IPS DF 4.7 (cell line): Measurements from ENCODE around the gene SPAG16.
"Not testable (repeated sequence)": the region's sequence is repeated elsewhere in the genome, so short reads cannot be mapped to it uniquely, and the experiment has no call there.

ENCODE experiments used
- DNase-seq: peaks from one replicate; pipeline ENCODE4 v3.0.0-alpha.2; 2013; ENCODE audit warnings: low spot score; ENCODE audit errors: extremely low read depth

The SPAG16 gene

GRCh38 chr2:213408426-213409070, 124.3 kb downstream of the SPAG16 start:
- DNase-seq, result not testable (repeated sequence)

GRCh38 chr2:213410687-213411086, 126.4 kb downstream of the SPAG16 start:
- not testable (repeated sequence) for DNase-seq

DNA sequence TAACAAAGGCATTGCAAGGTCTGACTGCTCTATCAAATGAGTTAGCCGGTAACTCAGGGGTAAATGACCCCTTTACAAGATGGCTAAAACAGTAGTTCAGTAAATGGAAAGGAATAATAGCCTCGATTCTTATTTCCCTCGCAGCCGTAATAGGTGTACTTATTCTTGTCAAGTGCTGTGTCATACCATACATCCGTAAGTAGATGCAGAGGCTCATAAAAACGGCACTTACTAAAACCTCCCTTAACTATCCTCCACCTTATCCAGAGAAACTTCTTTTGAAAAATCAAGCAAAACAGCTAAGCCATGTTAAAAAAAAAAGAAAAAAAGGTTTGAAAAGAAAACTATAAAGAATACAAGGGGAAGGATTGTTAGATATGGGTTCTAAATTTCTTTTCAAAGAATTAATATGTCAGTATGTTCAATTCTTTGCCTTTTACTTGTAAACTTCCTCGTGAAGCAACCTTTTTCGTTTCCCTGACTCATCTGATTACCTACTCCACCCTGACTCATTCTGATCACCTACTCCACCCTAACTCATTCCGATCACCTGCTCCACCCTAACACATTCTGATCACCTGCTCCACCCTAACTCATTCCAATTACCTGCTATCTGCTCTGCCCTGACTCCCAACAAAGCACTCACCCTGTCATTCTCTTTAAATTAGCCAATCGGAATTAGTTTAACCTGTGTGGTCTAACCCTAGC, 127.5 kb downstream of the SPAG16 start:
- no peak for DNase-seq

DNA sequence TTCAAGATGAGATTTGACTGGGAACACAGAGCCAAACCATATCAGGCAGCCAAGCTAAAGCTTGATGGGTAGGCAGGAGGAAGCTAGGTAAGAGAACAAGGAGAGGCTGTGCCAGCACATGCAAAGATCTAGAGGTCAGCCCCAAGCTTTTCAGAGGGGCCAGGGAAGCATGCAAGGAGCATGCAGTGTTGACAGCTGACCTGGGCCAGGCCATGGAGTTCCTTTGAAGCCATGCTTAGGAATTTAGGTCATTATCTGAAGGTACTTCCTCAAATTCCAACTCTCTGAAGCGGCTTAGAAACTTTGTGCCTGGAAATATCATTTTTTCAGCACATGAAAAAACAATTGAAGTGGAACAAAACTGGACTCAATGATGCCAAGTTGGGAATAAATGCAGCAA, 130.8 kb downstream of the SPAG16 start:
- DNase-seq, result no peak

- no peak for DNase-seq
These were observed 132.6 kb downstream of the SPAG16 start for GRCh38 chr2:213416832-213417231.

DNA sequence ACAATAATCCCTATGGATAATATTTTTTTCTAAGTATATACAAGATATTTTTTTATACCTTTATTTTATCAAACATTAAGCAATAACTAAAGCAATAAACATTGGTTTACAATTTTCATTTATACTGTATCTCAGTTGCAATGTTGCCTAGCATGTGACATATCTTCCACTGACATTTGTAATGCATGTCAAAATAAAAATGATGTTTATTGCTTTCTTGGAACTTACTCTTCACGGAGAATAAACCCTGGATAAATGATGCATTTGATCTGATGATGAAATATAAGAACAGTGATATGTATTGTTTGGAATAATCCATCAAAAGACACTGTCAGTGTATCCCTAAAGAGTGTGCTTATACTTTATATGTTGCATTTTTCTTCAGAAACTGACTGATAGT, 135.7 kb downstream of the SPAG16 start:
- DNase-seq, result no peak

- DNase-seq, result no peak
These were observed 136.6 kb downstream of the SPAG16 start for GRCh38 chr2:213420828-213421385.

DNA sequence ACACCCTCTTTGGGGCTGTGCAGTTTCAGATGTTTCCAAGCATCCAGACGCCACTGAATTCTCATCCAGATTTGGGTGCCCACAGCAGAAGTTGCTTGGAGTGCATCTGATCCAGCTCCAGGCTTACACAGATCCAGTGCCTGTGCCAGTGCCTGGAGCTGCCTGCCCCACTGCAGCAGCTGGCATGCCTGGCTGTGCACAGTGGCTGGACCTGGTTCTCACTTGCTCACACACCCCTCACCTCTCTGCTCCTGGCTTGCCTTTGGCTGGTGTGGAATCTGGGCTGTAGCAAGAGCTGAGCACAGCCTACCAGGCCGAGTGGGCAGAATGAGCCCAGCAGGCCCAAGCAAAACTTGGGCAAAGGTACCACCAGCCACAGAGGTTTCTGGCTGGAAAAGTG, 137.9 kb downstream of the SPAG16 start:
- no peak for DNase-seq

DNA sequence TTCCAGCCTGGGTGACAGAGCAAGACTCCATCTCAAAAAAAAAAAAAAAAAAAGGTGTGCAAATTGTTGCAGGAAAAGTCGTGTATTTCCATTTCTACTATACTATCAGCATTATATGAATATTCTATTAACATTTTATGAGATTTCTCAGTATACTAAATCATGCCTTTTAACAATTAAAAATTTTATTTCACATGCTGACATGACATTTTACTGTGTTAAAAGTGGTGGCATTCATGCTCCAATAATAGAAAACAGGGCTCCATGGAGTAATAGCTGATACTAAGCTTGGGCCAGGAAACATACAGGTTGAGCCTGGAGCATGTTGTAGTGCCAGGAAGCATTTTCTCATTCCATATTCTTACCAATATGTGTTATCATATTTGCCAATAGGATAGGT, 141.4 kb downstream of the SPAG16 start:
- DNase-seq, result no peak

- no peak for DNase-seq
These were observed 145.3 kb downstream of the SPAG16 start for GRCh38 chr2:213429516-213429915.

DNA sequence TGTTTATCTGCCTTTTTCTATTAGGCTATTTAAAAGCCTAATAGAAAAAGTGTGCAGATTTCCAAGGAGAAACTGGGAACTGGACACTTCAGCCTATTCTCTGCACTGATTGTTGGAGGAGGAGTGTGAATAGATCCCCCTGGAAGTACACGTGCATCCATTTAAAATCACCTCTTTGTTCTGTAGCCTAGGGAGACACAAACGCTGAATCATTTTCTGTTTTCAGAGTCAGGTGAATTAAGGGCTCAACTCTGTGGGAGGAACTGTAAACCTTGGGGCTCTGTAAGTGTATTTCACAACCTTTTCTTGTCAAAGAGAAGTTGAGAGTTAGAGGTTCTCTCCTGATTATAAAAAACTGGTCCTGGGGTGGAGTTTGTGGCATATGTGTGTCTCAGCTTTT, 159.7 kb downstream of the SPAG16 start:
- DNase-seq, result no peak

- no peak for DNase-seq
These were observed 167.4 kb downstream of the SPAG16 start for GRCh38 chr2:213451542-213452239.

- no peak for DNase-seq
These were observed 171.2 kb downstream of the SPAG16 start for GRCh38 chr2:213455316-213456008.

DNA sequence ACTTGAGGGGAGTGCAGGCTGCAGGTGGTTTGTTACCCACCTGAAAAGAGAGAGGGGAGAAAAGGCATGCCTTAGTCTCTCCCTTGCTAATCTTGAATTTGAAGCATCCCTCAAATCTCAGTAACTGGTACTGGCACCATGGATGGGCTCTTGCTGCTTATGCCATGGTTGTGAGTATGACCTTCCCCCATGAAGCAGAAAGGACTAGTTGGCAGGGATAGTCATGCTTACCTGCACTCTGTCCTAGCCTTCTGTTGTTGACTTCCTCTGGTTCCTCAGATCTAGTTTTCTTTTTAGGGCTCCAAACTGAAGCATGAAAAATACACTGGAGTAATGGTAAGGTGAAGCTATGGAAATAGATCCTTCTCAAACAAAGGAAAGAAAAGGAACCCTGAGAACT, 191.2 kb downstream of the SPAG16 start:
- DNase-seq, result no peak

DNA sequence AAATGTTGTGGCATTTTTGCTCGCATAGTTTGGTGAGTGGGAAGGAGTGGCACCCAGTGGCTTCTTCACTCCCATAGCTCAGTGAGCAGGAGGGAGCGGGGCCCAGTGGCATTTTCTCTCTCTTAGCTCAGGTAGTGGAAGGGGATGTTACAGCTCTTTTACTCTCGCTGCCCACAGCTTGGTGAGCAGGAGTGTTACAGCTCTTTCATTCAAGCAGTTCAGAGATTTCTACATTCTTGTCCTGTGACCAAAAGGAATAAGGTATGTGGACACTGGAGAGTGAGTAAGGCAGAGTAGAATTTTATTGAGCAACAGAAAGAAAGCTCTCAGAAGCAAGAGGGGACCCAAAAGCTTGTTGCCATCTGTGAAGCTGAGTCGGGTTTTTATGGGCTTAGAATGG, 192.4 kb downstream of the SPAG16 start:
- DNase-seq, result no peak

DNA sequence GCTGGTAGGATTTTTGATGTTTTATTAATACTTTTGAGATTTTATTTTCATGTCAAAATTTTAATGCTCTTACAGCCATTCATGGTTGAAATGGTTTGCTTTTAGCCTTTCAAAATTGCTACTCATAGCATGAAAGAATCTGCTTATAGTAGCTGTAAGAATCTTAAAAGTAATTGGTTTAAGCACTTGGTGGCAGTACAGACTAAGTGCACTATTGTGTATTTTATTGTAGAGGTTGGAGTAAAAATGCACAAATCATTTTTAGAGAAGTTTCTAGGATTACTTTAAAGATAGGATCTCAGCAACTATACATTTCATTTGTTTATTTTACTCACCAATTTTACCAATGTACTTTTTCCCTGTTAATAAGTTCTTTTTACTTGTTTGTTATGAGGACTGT, 205.8 kb downstream of the SPAG16 start:
- no peak for DNase-seq

DNA sequence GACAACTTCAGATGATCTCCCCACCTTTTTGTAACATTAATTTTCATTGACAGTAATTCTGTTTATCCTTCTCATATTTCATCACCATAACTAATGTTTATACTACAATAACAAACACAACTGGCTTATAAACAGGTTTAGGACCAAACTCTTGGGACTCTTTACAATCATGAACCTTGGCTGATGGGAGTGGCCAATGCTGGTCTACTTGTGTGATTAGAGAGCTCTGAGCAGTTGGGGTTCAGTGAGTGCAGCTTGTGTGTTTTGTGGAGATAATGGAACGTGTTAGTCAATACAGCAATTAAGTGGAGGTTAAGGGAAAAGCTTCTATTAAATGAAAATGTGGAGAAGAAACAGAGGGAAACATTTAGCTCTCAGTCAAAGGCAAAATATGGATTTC, 207.1 kb downstream of the SPAG16 start:
- no peak for DNase-seq

- DNase-seq, result no peak
These were observed 212.0 kb downstream of the SPAG16 start for GRCh38 chr2:213496226-213496625.

GRCh38 chr2:213500881-213501280, 216.6 kb downstream of the SPAG16 start:
- no peak for DNase-seq

DNA sequence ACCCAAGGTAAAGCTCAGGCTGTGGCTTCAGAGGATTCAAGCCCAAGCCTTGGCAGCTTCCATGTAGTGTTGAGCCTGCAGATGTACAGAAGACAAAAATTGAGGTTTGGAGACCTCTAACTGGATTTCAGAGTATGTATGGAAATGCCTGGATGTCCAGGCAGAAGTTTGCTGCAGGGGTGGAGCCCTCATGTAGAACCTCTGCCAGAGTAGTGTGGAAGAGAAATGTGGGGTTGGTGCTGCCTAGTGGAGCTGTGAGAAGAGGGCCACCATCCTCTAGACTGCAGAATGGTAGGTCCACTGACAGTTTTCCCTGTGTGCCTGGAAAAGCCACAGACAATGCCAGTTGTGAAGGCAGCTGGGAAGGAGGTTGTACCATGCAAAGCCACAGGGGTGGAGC, 239.9 kb downstream of the SPAG16 start:
- no peak for DNase-seq

DNA sequence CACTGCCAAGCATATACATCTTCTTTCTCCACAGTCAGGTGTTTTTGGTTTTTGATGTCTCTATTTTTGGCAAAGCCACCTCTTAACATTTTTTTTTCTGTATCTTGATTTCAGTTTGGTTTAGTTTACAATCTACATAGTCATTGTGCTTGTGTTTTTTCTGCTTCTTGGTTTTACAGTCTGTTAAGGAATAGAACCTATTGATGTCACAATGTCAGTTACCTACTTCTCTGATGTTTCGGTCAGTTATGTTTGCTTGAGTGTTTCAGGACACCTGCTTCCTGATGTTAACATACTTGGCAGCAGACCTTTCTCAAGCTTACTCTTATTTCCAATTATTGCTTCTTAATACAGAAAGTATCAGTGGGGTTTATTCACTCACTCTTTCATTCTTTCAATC, 253.3 kb downstream of the SPAG16 start:
- no peak for DNase-seq

DNA sequence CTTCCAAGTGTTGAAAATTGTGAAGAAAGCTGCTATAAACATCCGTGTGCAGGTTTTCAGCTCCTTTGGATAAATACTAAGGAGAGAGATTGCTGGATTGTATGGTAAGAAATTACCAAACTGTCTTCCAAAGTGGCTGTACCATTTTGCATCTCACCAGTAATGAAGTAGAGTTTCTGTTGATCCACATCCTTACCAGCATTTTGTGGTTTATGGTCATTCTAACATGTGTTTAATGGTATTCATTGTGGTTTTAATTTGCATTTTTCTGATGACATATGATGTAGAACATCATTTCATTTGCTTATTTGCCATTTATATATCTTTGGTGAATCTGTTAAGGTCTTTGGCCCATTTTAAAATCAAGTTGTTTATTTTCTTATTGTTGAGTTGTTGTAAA, 260.7 kb downstream of the SPAG16 start:
- DNase-seq, result no peak
